Medulla oblongata (tissue), 1 donor: ENCODE results near the gene PDSS1.
A peak's percentile ranks its signal among the peaks of the same experiment; 100 is the strongest.
"Not testable (repeated sequence)": the region's sequence is repeated elsewhere in the genome, so short reads cannot be mapped to it uniquely, and the experiment has no call there.

Experiments used
- DNase-seq: peaks from one replicate; pipeline ENCODE4 v3.0.0-alpha.2; 2015; ENCODE audit errors: extremely low spot score

PDSS1 gene, protein sequence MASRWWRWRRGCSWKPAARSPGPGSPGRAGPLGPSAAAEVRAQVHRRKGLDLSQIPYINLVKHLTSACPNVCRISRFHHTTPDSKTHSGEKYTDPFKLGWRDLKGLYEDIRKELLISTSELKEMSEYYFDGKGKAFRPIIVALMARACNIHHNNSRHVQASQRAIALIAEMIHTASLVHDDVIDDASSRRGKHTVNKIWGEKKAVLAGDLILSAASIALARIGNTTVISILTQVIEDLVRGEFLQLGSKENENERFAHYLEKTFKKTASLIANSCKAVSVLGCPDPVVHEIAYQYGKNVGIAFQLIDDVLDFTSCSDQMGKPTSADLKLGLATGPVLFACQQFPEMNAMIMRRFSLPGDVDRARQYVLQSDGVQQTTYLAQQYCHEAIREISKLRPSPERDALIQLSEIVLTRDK

DNA sequence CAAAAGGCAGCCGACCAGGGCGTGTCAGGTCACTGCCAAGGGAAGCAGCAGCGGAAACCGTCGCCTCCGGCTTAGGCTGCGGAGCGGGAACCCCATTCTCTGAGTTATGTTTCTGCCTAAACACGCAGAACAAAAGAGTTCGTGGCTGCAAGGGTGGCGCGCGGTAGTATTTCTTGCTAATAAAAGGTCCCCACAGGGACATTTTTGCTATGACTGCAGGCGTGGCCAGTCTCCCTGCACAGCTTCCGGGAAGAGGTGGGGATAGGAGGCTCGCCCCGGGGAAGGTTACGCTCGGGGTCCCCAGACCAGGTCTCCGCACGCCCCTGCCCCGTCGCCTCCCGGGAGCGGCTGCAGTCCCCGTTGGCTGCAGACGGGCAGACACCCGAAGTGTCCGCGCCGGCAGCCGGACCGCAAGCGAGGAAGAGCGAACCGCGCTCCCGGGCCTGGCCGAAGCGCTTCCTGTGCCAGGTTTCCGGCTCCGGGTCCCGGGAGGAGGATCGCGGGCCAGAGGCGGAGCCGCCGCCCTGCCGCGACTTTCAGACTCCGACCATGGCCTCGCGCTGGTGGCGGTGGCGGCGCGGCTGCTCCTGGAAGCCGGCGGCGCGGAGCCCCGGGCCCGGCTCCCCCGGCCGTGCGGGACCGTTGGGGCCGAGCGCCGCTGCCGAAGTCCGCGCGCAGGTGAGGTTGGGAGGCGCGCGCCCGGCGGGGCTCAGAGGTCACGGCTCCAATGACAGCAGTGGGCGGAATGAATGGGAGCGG is at the start of gene PDSS1:
TSS of gene PDSS1 (plus strand) at position 539 of the 759 bp plus-strand sequence. CDS start at position 550, 11 bp downstream.
- peak; percentile 79 for DNase-seq

DNA sequence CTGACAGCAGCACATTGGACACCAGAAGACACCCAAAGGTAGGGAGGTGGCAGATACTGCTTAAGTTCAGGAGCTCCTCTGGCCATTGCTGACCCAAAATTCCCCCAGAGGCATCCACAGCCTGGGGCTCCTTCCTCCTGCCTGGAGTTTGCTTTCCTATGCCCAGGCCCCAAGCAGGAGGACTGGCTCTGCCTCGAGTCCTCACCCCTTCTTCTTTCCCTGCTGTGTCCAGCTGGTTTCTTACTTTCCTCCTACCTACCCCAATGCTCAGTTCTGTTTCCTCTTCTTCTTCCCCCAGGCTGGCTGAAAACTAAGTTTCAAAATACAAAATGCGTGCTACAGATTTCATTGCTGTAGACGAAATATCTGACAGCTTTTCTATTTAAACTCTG is 49.3 kb upstream of the PDSS1 start:
- not testable (repeated sequence) for DNase-seq

DNA sequence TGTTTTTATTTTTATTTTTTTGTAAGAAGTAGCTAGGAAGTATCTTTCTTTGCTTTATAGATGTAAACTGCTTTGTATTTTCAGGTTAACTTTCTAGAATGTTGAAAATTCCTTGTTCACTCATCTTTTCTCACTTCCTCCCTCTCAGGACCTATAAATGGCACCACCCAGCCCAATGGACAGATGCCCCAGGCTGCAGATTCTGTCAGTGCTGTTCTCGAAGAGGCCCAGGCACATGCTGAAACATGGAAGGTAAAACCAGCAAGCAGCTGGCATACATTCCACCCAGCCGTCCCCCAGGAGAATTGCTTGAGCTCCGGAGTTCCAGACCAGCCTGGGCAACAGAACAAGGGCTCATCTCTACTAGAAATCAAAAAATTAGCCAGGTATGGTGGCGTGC is 47.1 kb upstream of the PDSS1 start:
- no peak for DNase-seq

DNA sequence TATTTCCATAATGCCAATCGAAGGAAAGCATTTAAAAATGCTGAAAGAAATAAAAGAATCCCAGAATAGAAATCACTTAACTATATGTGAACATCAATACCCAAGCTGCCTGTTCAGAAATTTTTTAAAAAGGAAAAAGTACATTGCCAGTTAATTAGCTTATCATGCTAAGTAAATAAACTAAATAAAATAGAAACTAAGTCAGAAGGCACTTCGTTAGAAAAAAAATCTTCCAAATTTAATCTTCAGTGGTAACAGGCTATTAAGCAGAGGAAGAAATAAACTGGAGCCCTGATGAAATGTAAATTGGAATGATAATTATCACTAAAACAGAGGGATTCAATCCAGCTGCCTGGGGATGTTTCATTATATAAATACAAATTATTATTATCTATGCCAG is 46.0 kb upstream of the PDSS1 start:
- not testable (repeated sequence) for DNase-seq

DNA sequence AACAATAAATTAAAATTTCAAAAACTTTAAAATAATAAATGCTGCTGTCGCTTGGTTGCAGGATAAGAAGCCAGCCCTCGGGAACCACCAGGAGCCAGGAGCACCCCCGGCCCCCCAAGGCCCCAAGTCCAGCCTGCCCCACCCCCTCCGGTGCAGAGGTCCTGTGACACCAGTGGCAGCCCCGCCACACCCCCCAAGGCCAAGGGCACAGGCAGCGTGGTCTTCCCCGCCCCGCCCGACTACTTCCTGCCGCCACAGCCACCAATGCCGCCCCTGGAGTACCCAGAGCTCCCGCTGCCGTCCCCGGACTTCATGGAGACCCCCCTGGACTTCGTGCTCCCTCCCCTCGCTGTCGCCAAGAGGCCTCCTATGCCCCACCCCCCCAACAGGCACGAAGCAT is 44.5 kb upstream of the PDSS1 start:
- DNase-seq = no peak

DNA sequence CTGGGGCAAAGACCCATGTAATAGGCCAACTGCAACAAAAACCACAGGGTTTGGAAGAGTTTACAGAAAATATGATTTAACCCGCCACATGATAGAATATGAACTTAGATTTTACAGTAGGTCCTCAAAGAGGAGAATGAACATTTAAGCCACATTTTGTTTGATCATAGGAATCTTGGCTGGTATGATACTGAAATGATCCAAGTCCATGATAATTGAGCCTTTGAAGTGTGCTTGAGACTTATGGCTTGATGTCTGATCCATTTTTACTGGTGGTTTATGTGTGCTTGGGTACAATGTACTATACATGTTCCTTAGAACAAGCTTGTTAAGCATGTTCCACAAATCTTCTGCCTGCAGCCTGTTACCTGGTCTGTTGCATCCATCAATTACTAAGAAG is 41.8 kb upstream of the PDSS1 start:
- DNase-seq = no peak

DNA sequence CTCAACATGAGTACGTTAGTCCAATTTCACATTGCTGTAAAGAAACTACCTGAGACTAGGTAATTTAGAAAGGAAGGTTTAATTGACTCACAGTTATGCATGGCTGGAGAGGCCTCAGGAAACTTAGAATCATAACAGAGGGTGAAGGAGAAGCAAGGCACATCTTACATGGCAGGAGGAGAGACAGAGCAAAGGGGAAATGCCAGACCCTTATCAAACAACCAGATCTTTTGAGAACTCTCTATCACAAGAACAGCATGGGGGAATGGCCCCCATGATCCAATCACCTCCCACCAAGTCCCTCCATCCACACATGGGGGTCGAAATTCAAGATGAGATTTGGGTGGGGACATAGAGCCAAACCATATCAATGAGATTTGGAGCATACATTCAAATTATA is 34.6 kb upstream of the PDSS1 start:
- DNase-seq = no peak

DNA sequence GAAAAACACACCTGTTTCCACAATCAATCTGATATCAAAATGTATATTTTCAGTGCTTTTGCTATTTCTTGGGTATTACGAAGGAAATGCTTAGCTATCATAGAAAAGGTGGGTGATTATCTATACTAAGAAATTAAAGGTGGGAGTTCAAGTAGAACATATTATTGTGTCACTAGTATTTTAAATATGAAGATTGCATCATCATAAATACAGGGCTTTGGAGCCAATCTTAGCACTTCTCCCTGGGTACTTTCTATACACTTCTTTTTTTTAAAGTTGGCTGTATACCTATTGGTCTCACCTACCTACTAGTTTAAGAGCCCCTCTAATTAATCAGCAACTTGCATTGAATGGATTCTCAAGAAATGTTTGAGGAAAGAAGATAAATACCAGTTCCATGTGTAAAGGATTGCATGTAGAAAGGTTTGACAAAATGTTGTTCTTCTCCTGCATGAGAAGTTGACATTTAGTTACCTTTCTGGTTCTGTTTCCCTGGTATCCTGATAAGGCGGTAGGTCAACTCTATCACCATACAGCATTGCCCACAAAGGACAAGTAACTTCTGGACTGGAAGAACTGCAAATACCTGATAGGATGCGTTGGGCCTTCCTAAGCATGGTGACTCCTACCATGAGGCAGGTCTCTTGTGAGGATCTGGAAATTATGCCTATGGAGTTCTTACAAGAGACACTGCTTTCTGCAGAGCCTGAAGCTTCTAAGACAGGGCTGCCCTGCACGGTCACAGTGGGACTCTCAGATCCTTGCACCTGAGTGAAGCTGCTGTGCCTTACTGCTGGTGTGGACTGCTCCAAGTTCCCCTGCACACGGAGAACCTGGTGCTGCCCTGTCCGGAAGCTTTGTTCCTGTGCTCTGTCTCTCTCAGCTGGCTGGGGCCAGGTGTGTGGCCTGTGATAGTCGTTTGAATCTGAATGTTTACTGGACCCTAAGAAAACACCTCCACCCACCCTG is 32.1 kb upstream of the PDSS1 start:
- DNase-seq = no peak

DNA sequence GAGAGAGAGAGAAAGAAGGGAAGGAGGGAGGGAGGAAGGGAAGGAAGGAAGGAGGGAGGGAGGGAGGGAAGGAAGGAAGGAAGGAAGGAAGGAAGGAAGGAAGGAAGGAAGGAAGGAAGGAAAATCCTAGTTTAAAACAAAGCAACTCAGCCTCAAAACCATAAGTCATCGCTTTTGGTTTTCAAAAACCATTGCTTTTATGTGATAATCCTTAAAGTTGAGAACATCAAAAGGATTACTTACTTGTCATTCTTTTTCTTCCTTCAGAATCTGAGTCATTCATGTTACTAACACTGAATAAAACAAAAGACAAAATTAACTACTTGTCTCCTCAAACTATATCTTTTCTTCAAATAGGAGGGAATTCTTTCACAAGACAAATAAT is 21.6 kb upstream of the PDSS1 start:
- DNase-seq = no peak

DNA sequence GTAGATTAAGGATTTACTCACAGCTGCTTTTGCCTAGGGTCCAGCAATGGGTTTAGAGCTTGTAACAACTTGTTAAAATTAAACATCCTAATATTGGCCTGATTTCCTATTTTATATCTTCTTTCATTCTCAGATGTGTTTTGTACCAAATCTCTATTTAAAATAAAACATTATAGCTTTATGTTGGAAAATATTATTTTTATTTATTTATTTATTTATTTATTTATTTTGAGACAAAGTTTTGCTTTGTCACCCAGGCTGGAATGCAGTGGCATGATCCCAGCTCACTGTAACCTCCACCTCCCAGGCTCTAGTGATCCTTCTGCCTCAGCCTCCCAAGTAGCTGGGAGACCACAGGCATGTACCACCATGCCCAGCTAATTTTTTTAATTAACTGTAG is 17.9 kb upstream of the PDSS1 start:
- no peak for DNase-seq

DNA sequence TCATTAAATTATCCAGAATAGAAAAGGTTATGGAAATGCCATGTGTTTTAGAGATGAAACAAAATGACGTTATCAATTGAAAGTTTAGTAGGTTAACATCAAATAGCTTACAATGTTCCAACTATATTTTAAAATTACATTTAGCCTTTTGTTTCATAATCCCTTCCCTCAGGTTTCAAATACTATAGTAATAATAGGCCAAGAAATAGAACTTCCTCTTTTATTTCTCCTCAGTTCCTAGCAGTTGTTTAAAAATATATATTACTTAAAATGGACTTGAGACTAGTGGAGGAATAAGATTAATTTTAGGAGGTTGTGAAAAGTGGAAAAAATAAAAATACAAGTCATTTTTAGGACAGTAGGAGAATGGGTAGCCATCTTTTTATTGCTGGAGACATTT is 16.4 kb upstream of the PDSS1 start:
- no peak for DNase-seq

DNA sequence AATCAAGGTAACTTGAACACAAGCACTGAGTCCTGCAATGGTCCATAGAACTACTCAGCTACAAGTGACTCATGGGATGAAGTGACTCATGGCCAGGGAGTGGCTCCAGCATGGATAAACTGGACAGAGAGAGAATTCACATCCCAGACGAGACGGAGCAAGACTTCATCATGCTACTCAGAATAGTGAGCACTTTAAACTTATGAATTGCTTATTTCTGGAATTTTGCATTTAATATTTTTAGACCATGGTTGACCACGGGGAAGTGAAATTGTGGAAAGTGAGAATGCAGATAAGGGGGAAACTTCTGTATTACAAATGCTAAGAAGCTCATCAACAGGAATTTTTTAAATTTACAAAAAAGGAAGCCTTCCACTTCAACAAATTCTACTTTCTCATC is 15.5 kb upstream of the PDSS1 start:
- DNase-seq = not testable (repeated sequence)

DNA sequence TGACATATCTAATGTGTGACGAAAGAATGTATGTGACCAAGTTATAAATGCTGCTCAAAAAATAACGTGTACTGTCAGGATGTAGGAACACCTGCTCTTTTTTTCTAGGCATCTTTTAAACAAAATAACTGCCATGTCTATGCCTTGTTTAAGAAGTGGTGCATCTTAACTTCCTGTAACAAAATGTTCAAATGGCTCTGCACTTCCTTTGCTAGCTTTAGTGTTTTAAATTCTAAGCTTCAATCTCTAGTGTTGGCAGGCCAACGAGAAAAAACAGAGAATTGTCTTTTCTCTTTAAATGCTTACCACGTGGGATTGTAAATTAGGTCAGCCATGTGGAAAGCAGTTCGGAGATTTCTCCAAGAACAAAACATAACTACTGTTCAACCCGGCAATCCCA is 14.6 kb upstream of the PDSS1 start:
- no peak for DNase-seq

DNA sequence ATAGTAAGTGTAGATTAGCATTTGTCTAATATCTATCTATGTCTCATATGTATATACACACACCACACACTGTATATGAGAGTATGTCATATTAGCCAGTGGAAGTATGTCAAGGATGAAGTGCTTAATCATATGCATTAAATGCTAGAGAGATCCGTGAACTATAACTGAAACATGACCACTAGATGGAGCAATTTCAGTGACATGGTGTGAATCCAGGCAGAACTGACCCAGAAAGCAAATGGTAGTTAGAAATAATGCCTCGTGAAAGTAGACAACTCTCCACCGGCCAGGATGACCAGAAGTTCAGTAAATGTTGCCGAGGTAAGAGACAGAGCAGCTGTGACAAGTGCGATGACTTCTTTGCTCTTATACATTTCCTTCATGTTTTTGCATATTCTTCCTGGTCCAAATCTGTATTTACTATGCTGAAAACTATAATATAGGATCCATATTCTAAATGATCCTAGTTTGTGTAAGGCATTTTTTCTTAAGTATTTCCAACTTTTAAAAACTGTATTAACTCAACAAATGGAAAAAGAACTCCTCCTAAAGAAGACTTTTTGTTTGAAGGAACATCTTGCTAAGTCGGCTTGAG is 12.7 kb upstream of the PDSS1 start:
- peak; percentile 44 for DNase-seq

DNA sequence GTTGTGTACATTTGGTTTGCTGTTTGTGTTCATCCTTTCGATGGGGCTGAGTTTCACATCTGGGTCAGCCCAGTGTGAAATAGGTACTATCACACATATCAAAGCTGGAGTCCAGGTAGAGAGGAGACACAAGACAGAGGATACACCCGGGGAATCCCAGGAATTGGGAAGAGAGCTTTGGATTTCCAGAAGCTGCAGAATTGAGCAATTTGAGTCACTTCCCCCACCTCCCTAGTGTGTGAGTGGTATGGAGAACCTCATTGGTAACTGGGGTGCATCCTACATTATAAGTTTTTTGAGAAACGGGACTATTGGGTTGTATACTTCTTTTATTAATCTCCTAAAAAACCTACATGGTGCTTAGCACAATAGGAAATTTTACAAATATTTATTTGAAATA is 12.1 kb upstream of the PDSS1 start:
- DNase-seq = no peak

DNA sequence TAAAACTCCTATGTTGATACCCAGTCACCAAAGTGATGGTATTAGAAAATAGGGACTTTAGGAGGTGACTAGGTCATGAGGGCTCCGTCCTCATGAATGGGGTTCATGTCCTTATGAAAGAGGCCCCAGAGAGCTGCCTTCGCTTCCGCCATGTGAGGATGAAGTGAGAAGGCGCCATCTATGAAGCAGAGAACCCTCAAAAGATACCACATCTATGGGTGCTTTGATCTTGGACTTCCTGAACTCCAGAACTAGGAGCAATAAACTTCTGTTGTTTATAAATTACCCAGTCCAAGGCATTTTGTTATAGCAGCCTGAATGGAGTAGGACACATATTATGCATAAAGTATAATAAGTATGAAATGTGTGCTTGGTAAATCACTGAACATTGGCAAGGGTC is 8.1 kb upstream of the PDSS1 start:
- DNase-seq = no peak

DNA sequence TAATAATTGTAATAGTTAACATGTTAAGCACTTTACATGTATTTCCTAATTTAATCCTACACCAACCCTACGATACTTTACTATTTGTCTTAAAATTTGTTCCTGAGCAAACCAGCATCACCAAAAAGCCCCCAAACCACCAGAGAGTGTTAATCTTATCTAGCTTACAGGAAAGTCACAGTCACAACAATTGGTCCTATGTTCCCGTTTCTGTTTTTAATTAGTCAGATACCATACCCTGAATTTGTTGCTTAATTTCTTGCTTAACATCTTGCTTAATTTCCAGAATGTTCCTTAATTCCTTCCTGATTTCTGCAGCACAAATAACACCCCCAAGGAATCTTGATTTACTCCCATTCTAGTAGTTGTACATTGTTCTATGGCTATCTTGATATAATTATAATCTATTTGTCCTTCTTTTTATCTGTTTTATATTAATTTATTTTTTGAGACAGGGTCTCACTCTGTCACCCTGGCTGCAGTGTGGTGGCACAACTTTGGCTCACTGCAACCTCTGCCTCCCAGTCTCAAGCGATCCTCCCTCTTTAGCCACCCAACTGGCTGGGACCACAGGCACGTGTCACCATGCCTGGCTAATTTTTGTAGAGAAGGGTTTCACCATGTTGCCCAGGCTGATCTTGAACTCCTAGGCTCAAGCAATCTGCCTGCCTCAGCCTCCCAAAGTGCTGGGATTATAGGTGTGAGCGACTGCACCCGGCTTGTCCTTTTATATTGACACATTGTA is 6.6 kb upstream of the PDSS1 start:
- DNase-seq = no peak

DNA sequence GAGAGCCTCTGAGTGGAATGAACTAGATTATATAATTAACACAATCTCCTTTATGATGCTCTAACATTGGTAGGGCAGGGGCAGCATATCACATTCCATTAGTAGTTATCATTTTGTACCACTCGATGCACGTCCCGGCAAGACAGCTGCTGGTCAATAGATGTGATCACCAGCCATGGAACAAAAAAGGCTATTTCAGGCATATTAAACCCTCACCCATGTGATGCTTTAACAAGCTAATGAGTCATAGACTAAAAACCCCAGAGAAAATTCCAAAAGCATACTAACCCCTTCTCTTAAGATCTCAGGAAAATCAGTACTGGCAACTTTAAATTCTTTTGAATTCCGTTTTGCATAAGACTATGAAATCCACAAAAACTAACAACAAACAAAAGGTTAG is 3.0 kb upstream of the PDSS1 start:
- DNase-seq = not testable (repeated sequence)

DNA sequence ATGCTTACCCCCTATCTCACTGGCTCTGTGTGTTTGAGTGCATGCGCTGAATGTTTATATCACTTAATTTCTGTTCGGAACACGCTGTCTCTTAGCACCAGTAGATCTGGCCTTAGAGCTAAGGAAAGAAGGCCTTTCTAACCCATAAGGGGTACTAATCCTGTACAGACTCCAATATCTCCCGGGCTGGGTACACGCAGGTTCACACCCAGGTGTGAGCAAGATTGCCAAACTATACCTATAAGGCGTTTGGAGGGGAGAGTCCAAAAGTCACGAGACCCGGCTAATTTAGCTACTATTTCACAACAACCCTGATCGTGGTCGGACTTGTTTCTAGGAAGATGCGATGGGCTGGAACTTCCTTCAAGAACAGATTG is 727 bp upstream of the PDSS1 start:
- no peak for DNase-seq

DNA sequence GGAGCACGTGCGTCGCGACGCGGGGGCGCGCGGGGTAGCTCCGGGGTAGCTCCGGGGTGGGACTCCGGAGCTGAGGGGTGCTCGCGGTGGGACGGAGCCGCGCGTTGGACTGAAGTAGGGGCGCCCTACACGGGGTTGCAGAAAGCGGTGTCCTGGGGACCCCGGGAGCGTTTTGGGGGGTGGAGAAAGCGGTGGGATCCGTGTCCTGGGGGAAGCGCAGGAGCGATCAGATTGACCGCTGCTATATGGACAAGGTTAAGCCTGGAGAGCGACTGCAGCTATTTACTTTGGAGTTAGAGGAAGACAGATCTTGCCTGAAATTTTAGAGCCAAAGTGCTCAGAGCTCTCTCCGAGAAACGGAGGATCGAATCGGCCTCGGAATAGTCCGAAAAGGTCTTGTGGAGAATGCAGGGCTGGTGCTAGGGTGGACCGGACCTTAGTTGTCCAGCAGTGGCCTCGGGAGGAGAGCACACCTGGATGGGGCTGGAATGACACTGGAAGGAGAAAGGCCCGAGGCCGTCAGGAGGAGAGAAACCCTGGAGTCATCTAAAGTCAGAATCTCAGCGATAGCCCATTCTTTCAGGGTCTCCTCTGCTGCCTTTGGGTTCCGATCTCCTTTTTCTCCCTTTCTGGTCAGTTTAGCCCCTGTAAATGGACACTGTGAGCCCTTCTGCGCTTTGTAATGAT is 564 bp downstream of the PDSS1 start:
- no peak for DNase-seq
